ENCODE measurements around the gene LACTBL1.

LACTBL1 gene

GRCh38 chr1:22978299-22978698, 5.6 kb upstream of the LACTBL1 start:
- Histone ChIP-seq H3K4me1 (ENCODE audit: control insufficient read depth, insufficient read depth, low read length) (no peaks in the 10 kb centered on the region), H3K36me3 (ENCODE audit: control insufficient read depth, insufficient read depth, low read length) (no peaks in the 10 kb centered on the region), H3K27ac (ENCODE audit: low read length) (no peak overlapping the region), H3K4me3 (ENCODE audit: low read length) (no peak overlapping the region), H3K27me3 (ENCODE audit: control insufficient read depth, insufficient read depth, low read length) (no peaks in the 10 kb centered on the region), H3K9me3 (ENCODE audit: control insufficient read depth, insufficient read depth, low read length) (no peaks in the 10 kb centered on the region)
- DNase-seq (ENCODE audit: low read depth, low spot score) = no peak
- WGBS (ENCODE audit: insufficient coverage, insufficient read length) = no CpG with 5 or more reads among the region's 3 CpGs

- WGBS (ENCODE audit: insufficient coverage, insufficient read length) = no CpG with 5 or more reads among the region's 9 CpGs
- Histone ChIP-seq H3K4me1 (ENCODE audit: control insufficient read depth, insufficient read depth, low read length) (no peaks in the 10 kb centered on the region), H3K4me3 (ENCODE audit: low read length) (no peak overlapping the region), H3K9me3 (ENCODE audit: control insufficient read depth, insufficient read depth, low read length) (no peaks in the 10 kb centered on the region), H3K36me3 (ENCODE audit: control insufficient read depth, insufficient read depth, low read length) (no peaks in the 10 kb centered on the region), H3K27me3 (ENCODE audit: control insufficient read depth, insufficient read depth, low read length) (no peaks in the 10 kb centered on the region), H3K27ac (ENCODE audit: low read length) (no peak overlapping the region)
- peak; percentile 48 for DNase-seq (ENCODE audit: low read depth, low spot score)
These were observed 4.0 kb upstream of the LACTBL1 start for GRCh38 chr1:22976461-22977243.

DNA sequence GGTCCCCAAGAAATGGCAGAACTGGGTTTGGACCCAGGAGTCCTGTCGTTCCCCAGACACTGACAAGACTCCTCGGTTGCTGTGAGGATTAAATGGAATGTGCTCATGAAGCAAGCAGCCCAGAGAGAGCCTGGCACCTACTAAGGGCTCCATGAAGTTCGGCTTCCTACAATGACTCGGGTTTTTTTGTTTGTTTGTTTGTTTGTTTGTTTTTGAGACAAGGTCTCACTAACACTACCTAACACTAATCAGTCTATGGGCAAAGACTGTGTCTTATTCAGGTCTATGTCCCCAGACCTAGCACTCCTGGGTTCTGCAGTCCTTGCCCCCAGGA, 3.4 kb upstream of the LACTBL1 start:
- WGBS (ENCODE audit: insufficient coverage, insufficient read length) = no CpG with 5 or more reads among the region's 4 CpGs
- no peaks in the 10 kb centered on the region for H3K9me3 ChIP-seq (ENCODE audit: control insufficient read depth, insufficient read depth, low read length)
- no peak overlapping the region for H3K4me3 ChIP-seq (ENCODE audit: low read length)
- H3K4me1 ChIP-seq (ENCODE audit: control insufficient read depth, insufficient read depth, low read length) = no peaks in the 10 kb centered on the region
- H3K27me3 ChIP-seq (ENCODE audit: control insufficient read depth, insufficient read depth, low read length) = no peaks in the 10 kb centered on the region
- H3K27ac ChIP-seq (ENCODE audit: low read length) = no peak overlapping the region
- no peak for DNase-seq (ENCODE audit: low read depth, low spot score)
- no peaks in the 10 kb centered on the region for H3K36me3 ChIP-seq (ENCODE audit: control insufficient read depth, insufficient read depth, low read length)

DNA sequence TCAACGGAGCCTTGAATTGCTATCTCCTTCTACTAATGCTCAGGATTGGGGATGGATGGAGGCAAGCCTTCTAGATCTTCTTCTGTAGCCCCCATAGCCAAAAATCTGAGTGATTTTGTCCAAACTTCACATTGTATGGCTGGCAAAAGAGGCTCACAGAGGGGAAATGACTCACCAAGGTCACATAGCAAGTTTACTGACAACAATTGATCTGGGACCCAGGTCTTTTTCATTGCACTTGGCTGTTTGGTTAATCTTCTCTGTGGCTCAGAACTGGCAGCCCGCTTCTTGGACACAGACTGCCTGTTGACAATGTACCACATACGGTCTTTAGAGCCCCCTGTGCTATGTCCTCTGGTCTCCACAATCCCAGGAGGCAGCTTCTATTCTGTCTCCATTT, 3.0 kb upstream of the LACTBL1 start:
- H3K27ac ChIP-seq (ENCODE audit: low read length) = no peak overlapping the region
- no peaks in the 10 kb centered on the region for H3K4me1 ChIP-seq (ENCODE audit: control insufficient read depth, insufficient read depth, low read length)
- no peaks in the 10 kb centered on the region for H3K36me3 ChIP-seq (ENCODE audit: control insufficient read depth, insufficient read depth, low read length)
- WGBS (ENCODE audit: insufficient coverage, insufficient read length) = no CpG with 5 or more reads among the region's 3 CpGs
- H3K4me3 ChIP-seq (ENCODE audit: low read length) = no peak overlapping the region
- no peaks in the 10 kb centered on the region for H3K9me3 ChIP-seq (ENCODE audit: control insufficient read depth, insufficient read depth, low read length)
- no peaks in the 10 kb centered on the region for H3K27me3 ChIP-seq (ENCODE audit: control insufficient read depth, insufficient read depth, low read length)
- no peak for DNase-seq (ENCODE audit: low read depth, low spot score)

- DNase-seq (ENCODE audit: low read depth, low spot score) = no peak
- WGBS (ENCODE audit: insufficient coverage, insufficient read length) = no CpG with 5 or more reads among the region's 5 CpGs
- H3K9me3 ChIP-seq (ENCODE audit: control insufficient read depth, insufficient read depth, low read length) = no peaks in the 10 kb centered on the region
- H3K4me1 ChIP-seq (ENCODE audit: control insufficient read depth, insufficient read depth, low read length) = no peaks in the 10 kb centered on the region
- no peak overlapping the region for H3K27ac ChIP-seq (ENCODE audit: low read length)
- no peak overlapping the region for H3K4me3 ChIP-seq (ENCODE audit: low read length)
- H3K27me3 ChIP-seq (ENCODE audit: control insufficient read depth, insufficient read depth, low read length) = no peaks in the 10 kb centered on the region; the same call in 1 of the 2 replicates
- H3K36me3 ChIP-seq (ENCODE audit: control insufficient read depth, insufficient read depth, low read length) = no peaks in the 10 kb centered on the region
These were observed 858 bp downstream of the LACTBL1 start for GRCh38 chr1:22971611-22972405.

DNA sequence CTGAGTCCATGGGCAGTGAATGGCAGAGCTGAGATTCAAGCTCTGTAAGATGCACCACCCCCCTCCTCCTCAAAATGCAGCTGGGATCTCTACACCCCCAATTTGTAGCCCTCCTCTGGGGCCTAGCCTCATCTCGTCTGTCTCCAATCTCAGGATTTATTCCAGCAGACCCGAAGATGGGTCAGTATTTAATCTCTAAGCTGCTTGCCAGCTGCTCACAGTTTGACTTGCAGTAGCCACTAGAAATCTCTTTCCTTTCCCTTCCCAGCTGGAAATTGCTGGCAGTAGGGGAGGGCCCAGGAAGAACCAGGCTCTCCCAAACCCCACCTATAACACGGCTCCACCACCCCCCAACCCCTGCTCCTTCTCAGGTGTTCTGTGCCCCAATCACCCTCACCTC, 1.5 kb downstream of the LACTBL1 start:
- H3K4me1 ChIP-seq (ENCODE audit: control insufficient read depth, insufficient read depth, low read length) = no peaks in the 10 kb centered on the region
- no peaks in the 10 kb centered on the region for H3K9me3 ChIP-seq (ENCODE audit: control insufficient read depth, insufficient read depth, low read length)
- no CpG with 5 or more reads among the region's 3 CpGs for WGBS (ENCODE audit: insufficient coverage, insufficient read length)
- H3K4me3 ChIP-seq (ENCODE audit: low read length) = no peak overlapping the region
- DNase-seq (ENCODE audit: low read depth, low spot score) = no peak
- no peak overlapping the region for H3K27ac ChIP-seq (ENCODE audit: low read length)
- no peaks in the 10 kb centered on the region; the same call in 1 of the 2 replicates for H3K27me3 ChIP-seq (ENCODE audit: control insufficient read depth, insufficient read depth, low read length)
- H3K36me3 ChIP-seq (ENCODE audit: control insufficient read depth, insufficient read depth, low read length) = no peaks in the 10 kb centered on the region

DNA sequence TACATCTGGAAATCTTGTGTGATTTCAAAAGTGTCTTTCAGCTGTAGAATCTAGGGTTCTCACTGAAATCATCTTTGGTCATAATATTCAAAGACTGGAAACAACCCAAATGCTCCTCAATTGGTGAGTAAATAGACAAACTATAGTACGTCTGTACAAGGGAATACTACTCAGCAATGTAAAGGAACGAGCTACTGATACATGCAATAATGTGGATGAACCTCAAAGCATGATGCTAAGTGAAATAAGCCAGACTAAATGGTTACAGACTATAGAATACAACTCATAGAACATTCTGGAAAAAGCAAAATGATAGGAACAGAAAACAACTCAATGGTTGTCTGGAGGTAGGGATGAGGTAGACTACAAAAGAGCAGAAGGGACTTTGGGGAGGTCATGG, 2.6 kb downstream of the LACTBL1 start:
- no peaks in the 10 kb centered on the region for H3K36me3 ChIP-seq (ENCODE audit: control insufficient read depth, insufficient read depth, low read length)
- H3K4me1 ChIP-seq (ENCODE audit: control insufficient read depth, insufficient read depth, low read length) = no peaks in the 10 kb centered on the region
- no CpG with 5 or more reads among the region's 2 CpGs for WGBS (ENCODE audit: insufficient coverage, insufficient read length)
- DNase-seq (ENCODE audit: low read depth, low spot score) = no peak
- no peak overlapping the region for H3K4me3 ChIP-seq (ENCODE audit: low read length)
- no peaks in the 10 kb centered on the region for H3K9me3 ChIP-seq (ENCODE audit: control insufficient read depth, insufficient read depth, low read length)
- H3K27ac ChIP-seq (ENCODE audit: low read length) = no peak overlapping the region
- no peaks in the 10 kb centered on the region; the same call in 1 of the 2 replicates for H3K27me3 ChIP-seq (ENCODE audit: control insufficient read depth, insufficient read depth, low read length)

GRCh38 chr1:22969304-22969709, 3.4 kb downstream of the LACTBL1 start:
- DNase-seq (ENCODE audit: low read depth, low spot score) = no peak
- Histone ChIP-seq H3K27ac (ENCODE audit: low read length) (no peak overlapping the region), H3K27me3 (ENCODE audit: control insufficient read depth, insufficient read depth, low read length) (no peaks in the 10 kb centered on the region; the same call in 1 of the 2 replicates), H3K36me3 (ENCODE audit: control insufficient read depth, insufficient read depth, low read length) (no peaks in the 10 kb centered on the region), H3K9me3 (ENCODE audit: control insufficient read depth, insufficient read depth, low read length) (no peaks in the 10 kb centered on the region), H3K4me1 (ENCODE audit: control insufficient read depth, insufficient read depth, low read length) (no peaks in the 10 kb centered on the region), H3K4me3 (ENCODE audit: low read length) (no peak overlapping the region)
- no CpG with 5 or more reads among the region's 5 CpGs for WGBS (ENCODE audit: insufficient coverage, insufficient read length)

DNA sequence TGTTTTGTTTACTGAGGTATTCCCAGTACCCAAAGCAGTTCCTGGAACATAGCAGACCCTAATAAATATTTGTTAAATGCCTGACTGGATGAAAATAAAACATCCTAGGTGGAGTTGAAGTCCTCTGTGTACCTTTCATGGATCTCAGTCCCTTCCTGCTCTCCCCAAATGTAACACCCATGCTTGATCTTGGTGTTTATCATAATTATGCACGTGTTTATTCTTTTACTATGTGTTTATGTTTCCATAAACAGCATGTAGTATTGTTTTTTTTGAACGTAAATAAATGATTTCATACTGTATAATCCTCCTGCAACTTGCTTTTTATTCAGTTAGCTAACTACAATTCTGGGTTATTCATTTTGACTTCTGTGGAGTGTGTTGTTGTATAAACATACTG, 4.8 kb downstream of the LACTBL1 start:
- no peaks in the 10 kb centered on the region for H3K9me3 ChIP-seq (ENCODE audit: control insufficient read depth, insufficient read depth, low read length)
- no peaks in the 10 kb centered on the region for H3K36me3 ChIP-seq (ENCODE audit: control insufficient read depth, insufficient read depth, low read length)
- H3K27me3 ChIP-seq (ENCODE audit: control insufficient read depth, insufficient read depth, low read length) = no peaks in the 10 kb centered on the region; the same call in 1 of the 2 replicates
- H3K4me3 ChIP-seq (ENCODE audit: low read length) = no peak overlapping the region
- no CpG with 5 or more reads among the region's 2 CpGs for WGBS (ENCODE audit: insufficient coverage, insufficient read length)
- no peaks in the 10 kb centered on the region for H3K4me1 ChIP-seq (ENCODE audit: control insufficient read depth, insufficient read depth, low read length)
- no peak for DNase-seq (ENCODE audit: low read depth, low spot score)
- no peak overlapping the region for H3K27ac ChIP-seq (ENCODE audit: low read length)

DNA sequence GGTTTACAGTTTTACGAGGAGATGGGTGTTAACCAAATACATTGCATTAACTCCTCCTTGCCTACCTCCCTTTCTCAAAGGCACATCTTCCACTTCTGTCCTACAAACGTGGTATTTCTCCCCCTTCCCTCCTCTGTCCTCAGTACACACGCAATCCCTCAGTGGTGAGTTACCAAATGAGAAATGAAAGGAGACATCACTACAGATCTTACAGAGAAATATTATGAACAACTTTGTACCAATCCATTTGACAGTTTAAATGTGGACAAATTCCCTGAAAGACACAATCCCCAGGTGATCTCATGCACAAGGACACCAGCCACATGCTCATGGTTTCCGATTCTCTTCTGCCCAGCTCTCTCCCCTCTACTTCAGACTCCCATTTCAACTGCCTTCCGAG, 6.4 kb downstream of the LACTBL1 start:
- no CpG with 5 or more reads among the region's 5 CpGs for WGBS (ENCODE audit: insufficient coverage, insufficient read length)
- no peaks in the 10 kb centered on the region for H3K4me1 ChIP-seq (ENCODE audit: control insufficient read depth, insufficient read depth, low read length)
- no peaks in the 10 kb centered on the region for H3K9me3 ChIP-seq (ENCODE audit: control insufficient read depth, insufficient read depth, low read length)
- H3K36me3 ChIP-seq (ENCODE audit: control insufficient read depth, insufficient read depth, low read length) = no peaks in the 10 kb centered on the region
- no peak for DNase-seq (ENCODE audit: low read depth, low spot score)
- no peak overlapping the region for H3K27ac ChIP-seq (ENCODE audit: low read length)
- no peaks in the 10 kb centered on the region; the same call in 1 of the 2 replicates for H3K27me3 ChIP-seq (ENCODE audit: control insufficient read depth, insufficient read depth, low read length)
- H3K4me3 ChIP-seq (ENCODE audit: low read length) = no peak overlapping the region
